Measurements from ENCODE around the gene PRKRIP1.

DNA sequence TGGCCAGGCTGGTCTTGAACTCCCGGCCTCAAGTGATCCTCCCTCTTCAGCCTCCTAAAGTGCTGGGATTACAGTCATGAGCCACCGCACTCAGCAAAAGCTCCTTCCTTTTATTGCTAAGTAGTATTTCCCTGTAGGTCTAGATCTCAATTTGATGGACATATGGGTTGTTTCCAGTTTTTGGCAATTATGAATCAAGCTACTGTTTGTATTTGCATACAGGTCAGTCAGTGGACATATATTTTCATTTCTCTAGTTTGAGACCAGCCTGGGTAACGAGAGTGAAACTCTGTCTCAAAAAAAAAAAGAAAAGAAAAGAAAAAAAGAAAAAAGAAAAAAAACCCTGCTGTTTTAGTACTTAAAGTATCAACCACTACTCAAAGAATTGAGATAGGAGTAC, 6.4 kb upstream of the PRKRIP1 start:
- TF ChIP-seq, protein P1, sequence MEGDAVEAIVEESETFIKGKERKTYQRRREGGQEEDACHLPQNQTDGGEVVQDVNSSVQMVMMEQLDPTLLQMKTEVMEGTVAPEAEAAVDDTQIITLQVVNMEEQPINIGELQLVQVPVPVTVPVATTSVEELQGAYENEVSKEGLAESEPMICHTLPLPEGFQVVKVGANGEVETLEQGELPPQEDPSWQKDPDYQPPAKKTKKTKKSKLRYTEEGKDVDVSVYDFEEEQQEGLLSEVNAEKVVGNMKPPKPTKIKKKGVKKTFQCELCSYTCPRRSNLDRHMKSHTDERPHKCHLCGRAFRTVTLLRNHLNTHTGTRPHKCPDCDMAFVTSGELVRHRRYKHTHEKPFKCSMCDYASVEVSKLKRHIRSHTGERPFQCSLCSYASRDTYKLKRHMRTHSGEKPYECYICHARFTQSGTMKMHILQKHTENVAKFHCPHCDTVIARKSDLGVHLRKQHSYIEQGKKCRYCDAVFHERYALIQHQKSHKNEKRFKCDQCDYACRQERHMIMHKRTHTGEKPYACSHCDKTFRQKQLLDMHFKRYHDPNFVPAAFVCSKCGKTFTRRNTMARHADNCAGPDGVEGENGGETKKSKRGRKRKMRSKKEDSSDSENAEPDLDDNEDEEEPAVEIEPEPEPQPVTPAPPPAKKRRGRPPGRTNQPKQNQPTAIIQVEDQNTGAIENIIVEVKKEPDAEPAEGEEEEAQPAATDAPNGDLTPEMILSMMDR (IDR thresholded peaks at IDR 0.05; ENCODE audit: low read depth, low read length, missing input control): no peak
- TF ChIP-seq, protein P2, sequence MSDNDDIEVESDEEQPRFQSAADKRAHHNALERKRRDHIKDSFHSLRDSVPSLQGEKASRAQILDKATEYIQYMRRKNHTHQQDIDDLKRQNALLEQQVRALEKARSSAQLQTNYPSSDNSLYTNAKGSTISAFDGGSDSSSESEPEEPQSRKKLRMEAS (IDR thresholded peaks at IDR 0.05): no peak

Data from liver (tissue), 2 donors.